ENCODE results near the gene ARHGEF38. TPM values are rescaled to one million over a fixed set of nuclear protein-coding genes. Genes with fewer than 3 reads are reported as not detected.

The ARHGEF38 gene
- total RNA-seq, 3 donors from 2014 or later, result 56.9 to 62.9 TPM; not detected in 1

DNA sequence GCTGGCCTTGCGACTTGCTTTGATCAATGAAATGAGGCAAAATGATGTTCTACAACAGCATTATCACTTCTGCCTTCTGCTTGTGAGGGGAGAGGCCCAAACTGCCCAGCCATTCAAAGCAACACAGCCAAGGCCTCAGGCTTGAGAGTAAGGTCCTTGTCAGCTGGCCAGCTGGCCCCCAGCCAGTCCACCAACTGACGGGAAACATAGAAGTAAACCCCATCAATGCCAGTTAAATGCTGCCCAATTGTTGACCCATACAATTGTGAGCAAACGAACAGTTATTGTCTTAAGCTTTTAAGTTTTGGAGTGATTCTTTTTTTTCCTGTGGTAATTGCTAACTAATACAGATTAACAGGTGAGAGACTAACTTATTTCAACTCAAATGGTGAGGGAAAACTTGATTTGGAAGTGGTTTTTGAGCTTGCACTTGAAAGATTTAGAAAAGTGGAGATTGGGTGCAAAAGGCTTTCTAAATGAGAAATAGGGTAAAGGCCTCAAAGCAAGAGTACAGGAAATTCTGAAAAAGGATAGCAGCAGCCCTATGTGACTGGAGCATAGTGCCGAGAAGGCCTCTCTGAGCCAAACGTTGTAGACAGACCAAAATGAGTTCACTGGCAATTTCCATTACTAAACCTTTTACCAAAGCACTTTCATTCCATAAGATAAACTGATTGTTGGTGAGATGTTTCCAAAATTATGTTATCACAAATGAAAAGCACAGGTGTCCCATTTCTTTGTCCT, 66.9 kb downstream of the ARHGEF38 start:
- H3K27ac ChIP-seq, result peak overlapping the region; percentile 40 to 76

GRCh38 chr4:105620640-105621323, 68.4 kb downstream of the ARHGEF38 start:
- Histone ChIP-seq H3K27me3 (no peaks in the 10 kb centered on the region), H3K4me1 (no peaks in the 10 kb centered on the region), H3K36me3 (no peaks in the 10 kb centered on the region), H3K27ac (peak overlapping the region in 1 of 2 donors; percentile 76), H3K4me3 (no peak overlapping the region), H3K9me3 (no peaks in the 10 kb centered on the region)
- intact Hi-C loops (cut with DNase I; ENCODE audit: low total_unique reads), result no loop called here
- DNase-seq (ENCODE audit: low spot score in 2 of 2), result no peak
- TF ChIP-seq CTCF (IDR thresholded peaks at IDR 0.05) (no peak), POLR2AphosphoS5 (IDR thresholded peaks at IDR 0.05) (no peak), POLR2A (IDR thresholded peaks at IDR 0.05) (no peak)

More for the DNA sequence above, 66.9 kb downstream of the ARHGEF38 start:
- TF ChIP-seq POLR2AphosphoS5 (IDR thresholded peaks at IDR 0.05), result peak; percentile 29 to 76 (median 58)
- TF ChIP-seq CTCF (IDR thresholded peaks at IDR 0.05), result no peak
- TF ChIP-seq POLR2A (IDR thresholded peaks at IDR 0.05), result no peak
- Histone ChIP-seq H3K9me3 (no peaks in the 10 kb centered on the region), H3K4me1 (no peaks in the 10 kb centered on the region), H3K27me3 (no peaks in the 10 kb centered on the region), H3K4me3 (no peak overlapping the region), H3K36me3 (no peaks in the 10 kb centered on the region)
- intact Hi-C loops (cut with DNase I; ENCODE audit: low total_unique reads), result no loop called here
- peak; percentile 83 to 96 for DNase-seq (ENCODE audit: low spot score in 2 of 2)

GRCh38 chr4:105622269-105622668, 69.8 kb downstream of the ARHGEF38 start:
- no peak for DNase-seq (ENCODE audit: low spot score in 2 of 2)
- Histone ChIP-seq H3K9me3 (no peaks in the 10 kb centered on the region), H3K4me3 (no peak overlapping the region), H3K27me3 (no peaks in the 10 kb centered on the region), H3K36me3 (no peaks in the 10 kb centered on the region), H3K27ac (peak overlapping the region in 1 of 2 donors; percentile 18), H3K4me1 (no peaks in the 10 kb centered on the region)
- no peak for TF ChIP-seq CTCF (IDR thresholded peaks at IDR 0.05)
- TF ChIP-seq POLR2AphosphoS5 (IDR thresholded peaks at IDR 0.05), result no peak
- no peak for TF ChIP-seq POLR2A (IDR thresholded peaks at IDR 0.05)
- intact Hi-C loops (cut with DNase I; ENCODE audit: low total_unique reads), result no loop called here

- Histone ChIP-seq H3K4me3 (no peak overlapping the region), H3K27me3 (no peaks in the 10 kb centered on the region), H3K36me3 (no peaks in the 10 kb centered on the region), H3K27ac (no peak overlapping the region), H3K4me1 (no peaks in the 10 kb centered on the region), H3K9me3 (no peaks in the 10 kb centered on the region)
- intact Hi-C loops (cut with DNase I; ENCODE audit: low total_unique reads), result no loop called here
- TF ChIP-seq POLR2AphosphoS5 (IDR thresholded peaks at IDR 0.05) (no peak), CTCF (IDR thresholded peaks at IDR 0.05) (no peak)
- no peak for DNase-seq (ENCODE audit: low spot score in 2 of 2)
Observed at GRCh38 chr4:105623099-105623498, 70.7 kb downstream of the ARHGEF38 start.

DNA sequence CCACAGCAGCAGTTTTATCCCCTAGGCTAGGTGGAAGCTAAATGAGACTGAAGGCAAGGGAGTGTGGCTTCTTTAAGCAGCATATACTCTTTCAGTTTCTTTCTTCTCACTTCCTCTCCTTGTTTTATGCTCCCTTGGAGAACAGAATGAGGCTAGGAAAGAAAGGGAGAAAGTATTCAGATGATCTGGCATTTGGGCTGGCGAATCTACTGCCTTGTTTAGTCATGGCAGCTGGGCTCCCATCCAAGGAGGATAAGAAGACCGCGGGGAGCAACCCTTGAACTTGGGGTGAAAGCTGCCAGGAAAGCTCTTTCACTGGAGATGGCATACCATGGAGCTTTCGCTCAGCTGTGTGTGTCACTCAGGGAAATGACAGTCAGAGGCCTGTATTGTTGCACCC, 72.1 kb downstream of the ARHGEF38 start:
- H3K9me3 ChIP-seq, result no peaks in the 10 kb centered on the region
- no peak for DNase-seq (ENCODE audit: low spot score in 2 of 2)
- H3K27ac ChIP-seq, result peak overlapping the region; percentile 43 to 65
- H3K36me3 ChIP-seq, result no peaks in the 10 kb centered on the region
- H3K27me3 ChIP-seq, result no peaks in the 10 kb centered on the region
- TF ChIP-seq POLR2A (IDR thresholded peaks at IDR 0.05), result no peak
- TF ChIP-seq POLR2AphosphoS5 (IDR thresholded peaks at IDR 0.05), result no peak
- no peak for TF ChIP-seq CTCF (IDR thresholded peaks at IDR 0.05)
- H3K4me3 ChIP-seq, result no peak overlapping the region
- intact Hi-C loops (cut with DNase I; ENCODE audit: low total_unique reads), result no loop called here
- no peaks in the 10 kb centered on the region for H3K4me1 ChIP-seq
